Measurements from ENCODE around the gene MITF. TPM values are rescaled to one million over a fixed set of nuclear protein-coding genes. Genes with fewer than 3 reads are reported as not detected.

Gene MITF
- total RNA-seq, 1 donor from 2014 or later: not detected

DNA sequence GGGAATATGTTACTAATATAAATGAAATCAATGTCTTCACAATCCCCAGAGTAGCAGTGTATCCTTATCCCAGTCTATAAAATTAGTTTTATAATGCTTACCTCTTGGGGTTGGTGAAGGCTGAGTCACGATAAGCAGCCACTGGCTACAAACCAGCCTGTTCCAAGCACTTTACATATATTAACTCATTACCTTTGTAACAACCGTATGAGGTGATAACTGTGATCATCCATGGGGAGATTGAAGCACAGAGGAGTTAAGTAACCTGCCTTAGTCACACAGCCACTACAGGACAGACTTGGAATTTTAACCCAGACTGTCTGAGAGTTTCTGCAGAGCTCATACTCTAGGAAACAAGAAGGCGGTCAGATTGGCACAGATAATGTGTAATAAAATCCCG is 43.3 kb upstream of the MITF start:
- H3K27me3 Mint-ChIP-seq: peaks cover 6% of the 10 kb centered on the region
- ChIA-PET POLR2A (no interaction called here), CTCF (no interaction called here)
- ATAC-seq (ENCODE audit: low read depth) (no peak), DNase-seq (no peak)
- TF ChIP-seq, protein P1, sequence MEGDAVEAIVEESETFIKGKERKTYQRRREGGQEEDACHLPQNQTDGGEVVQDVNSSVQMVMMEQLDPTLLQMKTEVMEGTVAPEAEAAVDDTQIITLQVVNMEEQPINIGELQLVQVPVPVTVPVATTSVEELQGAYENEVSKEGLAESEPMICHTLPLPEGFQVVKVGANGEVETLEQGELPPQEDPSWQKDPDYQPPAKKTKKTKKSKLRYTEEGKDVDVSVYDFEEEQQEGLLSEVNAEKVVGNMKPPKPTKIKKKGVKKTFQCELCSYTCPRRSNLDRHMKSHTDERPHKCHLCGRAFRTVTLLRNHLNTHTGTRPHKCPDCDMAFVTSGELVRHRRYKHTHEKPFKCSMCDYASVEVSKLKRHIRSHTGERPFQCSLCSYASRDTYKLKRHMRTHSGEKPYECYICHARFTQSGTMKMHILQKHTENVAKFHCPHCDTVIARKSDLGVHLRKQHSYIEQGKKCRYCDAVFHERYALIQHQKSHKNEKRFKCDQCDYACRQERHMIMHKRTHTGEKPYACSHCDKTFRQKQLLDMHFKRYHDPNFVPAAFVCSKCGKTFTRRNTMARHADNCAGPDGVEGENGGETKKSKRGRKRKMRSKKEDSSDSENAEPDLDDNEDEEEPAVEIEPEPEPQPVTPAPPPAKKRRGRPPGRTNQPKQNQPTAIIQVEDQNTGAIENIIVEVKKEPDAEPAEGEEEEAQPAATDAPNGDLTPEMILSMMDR (IDR thresholded peaks at IDR 0.05): no peak
- H3K27ac Mint-ChIP-seq: no peak overlapping the region
- no peaks in the 10 kb centered on the region for H3K4me1 Mint-ChIP-seq
- H3K36me3 Mint-ChIP-seq (ENCODE audit: low read depth): no peaks in the 10 kb centered on the region
- peaks cover 2% of the 10 kb centered on the region for H3K9me3 Mint-ChIP-seq
- no peak overlapping the region for H3K4me3 Mint-ChIP-seq
- intact Hi-C loops (cut with micrococcal nuclease): no loop called here

DNA sequence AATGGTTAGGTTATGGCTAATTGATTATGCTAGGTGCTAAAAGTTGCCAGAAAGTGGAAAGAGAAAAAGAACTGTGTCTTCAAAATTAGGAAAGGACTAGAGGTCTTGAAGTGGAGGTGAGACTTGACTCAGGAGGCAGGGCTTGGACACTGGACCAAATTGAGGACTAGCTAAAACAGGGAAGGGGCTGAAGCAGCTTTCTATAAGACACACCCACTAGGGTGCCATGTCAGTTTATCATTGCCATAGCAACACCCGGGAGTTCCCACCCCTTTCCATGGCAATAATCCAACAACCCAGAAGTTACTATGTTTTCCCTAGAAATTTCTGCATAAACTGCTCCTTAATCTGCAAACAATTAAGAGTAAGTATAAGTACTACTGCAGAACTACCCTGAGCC is 42.9 kb upstream of the MITF start:
- intact Hi-C loops (cut with micrococcal nuclease): no loop called here
- peaks cover 6% of the 10 kb centered on the region for H3K27me3 Mint-ChIP-seq
- TF ChIP-seq, protein P1 (IDR thresholded peaks at IDR 0.05): no peak
- ATAC-seq (ENCODE audit: low read depth) (no peak), DNase-seq (no peak)
- no peak overlapping the region for H3K4me3 Mint-ChIP-seq
- POLR2A ChIA-PET: no interaction called here
- no peaks in the 10 kb centered on the region for H3K4me1 Mint-ChIP-seq
- no peak overlapping the region for H3K27ac Mint-ChIP-seq
- CTCF ChIA-PET: interaction anchor here (0.7 kb wide), 1 partner anchor 25 kb away, joined by 3 read pairs; no protein-coding TSS in a partner anchor
- H3K36me3 Mint-ChIP-seq (ENCODE audit: low read depth): no peaks in the 10 kb centered on the region
- peaks cover 5% of the 10 kb centered on the region for H3K9me3 Mint-ChIP-seq

DNA sequence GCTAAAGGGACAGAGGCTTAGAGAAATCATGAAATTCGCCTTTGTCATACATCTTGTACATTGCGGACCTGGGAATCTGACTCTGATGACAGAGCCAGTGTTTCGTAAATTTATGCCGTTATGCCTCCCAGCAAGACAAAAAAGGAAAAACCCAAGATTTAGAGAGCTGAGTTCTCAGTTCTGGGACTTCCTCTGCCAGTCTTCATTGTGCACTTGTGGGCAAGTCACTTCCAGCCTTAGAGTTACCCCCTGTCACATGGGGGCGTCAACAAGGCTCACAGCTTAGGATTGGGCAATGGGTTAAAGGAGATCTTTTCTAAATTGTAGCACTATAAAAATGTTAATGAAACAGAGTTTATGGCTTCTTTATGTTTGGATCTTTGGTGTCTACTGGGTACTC is 41.9 kb upstream of the MITF start:
- H3K4me3 Mint-ChIP-seq: no peak overlapping the region
- no peak overlapping the region for H3K27ac Mint-ChIP-seq
- POLR2A ChIA-PET: no interaction called here
- ATAC-seq (ENCODE audit: low read depth): no peak
- intact Hi-C loops (cut with micrococcal nuclease): no loop called here
- TF ChIP-seq, protein P1 (IDR thresholded peaks at IDR 0.05): no peak
- no peaks in the 10 kb centered on the region for H3K4me1 Mint-ChIP-seq
- CTCF ChIA-PET: no interaction called here
- H3K27me3 Mint-ChIP-seq: peaks cover 6% of the 10 kb centered on the region
- no peak for DNase-seq
- H3K9me3 Mint-ChIP-seq: peaks cover 5% of the 10 kb centered on the region
- no peaks in the 10 kb centered on the region for H3K36me3 Mint-ChIP-seq (ENCODE audit: low read depth)

DNA sequence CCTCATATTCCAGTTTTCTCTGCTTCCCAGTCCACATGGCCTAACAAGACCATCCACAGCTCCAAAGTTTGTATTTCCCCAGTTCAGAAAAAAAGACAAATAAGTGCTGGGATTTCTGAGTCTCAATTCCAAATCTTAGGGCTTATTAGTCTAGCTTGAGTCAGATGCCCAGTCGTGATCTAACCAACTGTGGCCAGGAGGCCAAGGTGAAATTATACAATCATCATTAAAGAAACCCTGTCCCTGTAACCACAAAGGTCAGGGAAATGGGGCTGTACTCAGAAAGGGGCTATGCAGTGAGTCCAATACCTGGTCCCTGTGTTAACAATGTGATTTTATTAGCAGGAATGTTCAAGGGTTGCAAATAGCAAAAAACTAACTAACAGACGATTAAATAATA is 40.5 kb upstream of the MITF start:
- CTCF ChIA-PET: no interaction called here
- Mint-ChIP-seq H3K27ac (no peak overlapping the region), H3K36me3 (ENCODE audit: low read depth) (no peaks in the 10 kb centered on the region), H3K4me3 (no peak overlapping the region), H3K4me1 (no peaks in the 10 kb centered on the region), H3K9me3 (peaks cover 5% of the 10 kb centered on the region), H3K27me3 (peaks cover 6% of the 10 kb centered on the region)
- POLR2A ChIA-PET: no interaction called here
- intact Hi-C loops (cut with micrococcal nuclease): no loop called here
- TF ChIP-seq, protein P1 (IDR thresholded peaks at IDR 0.05): no peak
- no peak for ATAC-seq (ENCODE audit: low read depth)
- no peak for DNase-seq

DNA sequence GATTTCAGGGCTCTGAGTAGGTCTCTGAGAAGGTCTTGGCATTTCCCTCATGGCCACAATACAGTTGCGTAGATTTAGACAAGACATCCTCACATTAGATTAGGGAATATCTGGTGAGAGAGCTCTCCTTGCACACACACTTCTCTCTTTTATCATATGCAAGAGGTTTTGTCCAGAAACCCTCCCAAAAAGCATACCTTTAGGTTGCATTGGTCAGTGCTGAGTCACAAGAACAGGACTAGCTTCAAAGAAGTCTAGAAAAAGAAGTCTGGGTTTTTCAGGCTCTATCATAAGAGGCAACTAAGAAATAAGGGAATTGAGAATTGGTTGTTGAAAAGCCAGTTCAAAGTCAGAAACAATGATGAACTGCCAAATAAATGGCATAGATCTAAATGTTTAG is 40.1 kb upstream of the MITF start:
- ChIA-PET POLR2A (no interaction called here), CTCF (no interaction called here)
- Mint-ChIP-seq H3K9me3 (peaks cover 5% of the 10 kb centered on the region), H3K27ac (no peak overlapping the region), H3K4me3 (no peak overlapping the region), H3K27me3 (peaks cover 6% of the 10 kb centered on the region), H3K4me1 (no peaks in the 10 kb centered on the region), H3K36me3 (ENCODE audit: low read depth) (no peaks in the 10 kb centered on the region)
- DNase-seq (no peak), ATAC-seq (ENCODE audit: low read depth) (no peak)
- intact Hi-C loops (cut with micrococcal nuclease): no loop called here
- TF ChIP-seq, protein P1 (IDR thresholded peaks at IDR 0.05): no peak
